CD4-positive, alpha-beta T cell (primary cell): ENCODE measurements around the gene MTG1. TPM values are rescaled to one million over a fixed set of nuclear protein-coding genes. Genes with fewer than 3 reads are reported as not detected.

Experiments used
- ATAC-seq: fragments of 200-7000 bp; cut with Tn5 transposase; one replicate; pipeline ENCODE4 v1.10.0; 2022; ENCODE audit warnings: mild to moderate bottlenecking; ENCODE audit not compliant: poor library complexity
- CTCF ChIA-PET: fragments of 350-600 bp; sonication (Branson Sonifier 250); formaldehyde crosslinking; loops from one replicate; lab custom pipeline; 2021; ENCODE audit warnings: antibody characterized with exemption, inconsistent platforms; lab: Charles Lee
- POLR2A ChIA-PET: fragments of 350-600 bp; sonication (Branson Sonifier 250); formaldehyde crosslinking; loops from one replicate; lab custom pipeline; 2021; ENCODE audit warnings: antibody characterized with exemption, inconsistent platforms; lab: Charles Lee
- DNase-seq, 14 experiments: peaks; one replicate each; pipeline ENCODE4 v3.0.0-alpha.2; 2013 to 2020; ENCODE audit warnings: mixed read lengths in 2 of 14
- H3K27ac ChIP-seq, 2 donors: one replicate each; pipeline versions ENCODE4 v1.5.1 to v1.7.0; 2013; ENCODE audit warnings: low read length in 2 of 2, low read depth in 1 of 2, mild to moderate bottlenecking in 1 of 2
- H3K27me3 ChIP-seq, 2 experiments: 1 replicate in 1 of 2; 2 replicates in 1 of 2; pipeline versions ENCODE4 v1.6.1 to v1.7.0; 2013; ENCODE audit warnings: low read length in 2 of 2, control low read depth in 1 of 2, mild to moderate bottlenecking in 1 of 2, moderate library complexity in 1 of 2; ENCODE audit not compliant: insufficient read depth in 2 of 2, control insufficient read depth in 1 of 2
- H3K36me3 ChIP-seq: one replicate; pipeline ENCODE4 v1.6.1; 2013; ENCODE audit warnings: low read length, control low read depth; ENCODE audit not compliant: insufficient read depth
- H3K4me1 ChIP-seq: one replicate; pipeline ENCODE4 v1.6.1; 2013; ENCODE audit warnings: low read length, control low read depth; ENCODE audit not compliant: insufficient read depth
- H3K4me3 ChIP-seq: one replicate; pipeline ENCODE4 v1.5.1; 2013; ENCODE audit warnings: mild to moderate bottlenecking, low read length, moderate library complexity
- H3K9me3 ChIP-seq, 2 experiments: 1 replicate in 1 of 2; 2 replicates in 1 of 2; pipeline versions ENCODE4 v1.6.1 to v1.7.0; 2013; ENCODE audit warnings: low read length in 2 of 2, mild to moderate bottlenecking in 2 of 2, control low read depth in 1 of 2, moderate library complexity in 1 of 2; ENCODE audit not compliant: control insufficient read depth in 1 of 2, insufficient read depth in 1 of 2
- H3K27ac Mint-ChIP-seq: one replicate; pipeline ENCODE4 v1.8.0; 2020; ENCODE audit warnings: mixed read lengths
- H3K27me3 Mint-ChIP-seq: one replicate; pipeline ENCODE4 v1.8.0; 2021; ENCODE audit warnings: mixed read lengths
- H3K36me3 Mint-ChIP-seq: one replicate; pipeline ENCODE4 v1.8.0; 2021; ENCODE audit warnings: low read depth, mixed read lengths
- H3K4me1 Mint-ChIP-seq: one replicate; pipeline ENCODE4 v1.8.0; 2021; ENCODE audit warnings: low read depth, mixed read lengths
- H3K4me3 Mint-ChIP-seq: one replicate; pipeline ENCODE4 v1.8.0; 2020; ENCODE audit warnings: mild to moderate bottlenecking, mixed read lengths
- H3K9me3 Mint-ChIP-seq: one replicate; pipeline ENCODE4 v1.8.0; 2020; ENCODE audit warnings: mixed read lengths
- CTCF ChIP-seq: fragments of 200-600 bp; IDR thresholded peaks from one replicate; pipeline ENCODE4 v1.8.0; 2022; ENCODE audit warnings: antibody characterized with exemption, mild to moderate bottlenecking
- intact Hi-C, 2 experiments: fragments of 100-400 bp; cut with DNase I in 1 of 2; cut with micrococcal nuclease in 1 of 2; formaldehyde crosslinking; loops; one replicate each; pipeline versions ENCODE4 v1.15.1 to v1.9.0; 2023 to 2025; cut with DNase I, micrococcal nuclease
- total RNA-seq, 174 experiments: library from RNA in 2 of 174; stranded (reverse) in 2 of 174; gene quantifications; one replicate each; pipeline ENCODE4 v1.2.3 and lab custom pipeline; 2021 to 2026

Gene MTG1
- total RNA-seq, 2 experiments from 2014 or later, result 28.5 to 34.9 TPM

- no peak for TF ChIP-seq CTCF
Observed at GRCh38 chr10:133355266-133355665, 38.7 kb upstream of the MTG1 start.

DNA sequence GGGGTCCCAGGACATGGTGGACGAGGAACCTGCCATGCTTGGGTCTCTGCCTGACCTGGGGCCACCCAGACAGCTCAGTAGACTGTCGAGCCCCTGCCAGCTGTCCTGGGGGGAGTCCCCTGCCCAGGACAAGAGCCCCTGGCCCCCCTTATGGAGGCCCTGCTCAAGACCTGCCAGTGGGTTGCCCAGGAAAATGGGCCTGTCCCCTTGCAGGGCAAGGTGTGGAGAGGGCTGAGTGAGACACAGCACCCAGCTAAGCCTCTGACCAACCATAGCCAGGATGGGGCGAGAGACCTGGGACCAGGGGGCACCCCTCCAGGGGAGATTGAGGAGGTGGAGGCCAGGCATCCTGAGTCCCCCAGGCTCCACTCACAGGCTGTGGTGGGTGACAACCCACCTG is 38.0 kb upstream of the MTG1 start:
- Mint-ChIP-seq H3K9me3 (no peaks in the 10 kb centered on the region), H3K27me3 (no peaks in the 10 kb centered on the region), H3K27ac (no peak overlapping the region), H3K4me1 (no peaks in the 10 kb centered on the region), H3K36me3 (no peaks in the 10 kb centered on the region), H3K4me3 (peak overlapping the region; percentile 75)
- ChIA-PET CTCF (interaction anchor here (3.4 kb wide), 1 partner anchor 26 kb away, joined by 12 read pairs; no protein-coding TSS in a partner anchor), POLR2A (no interaction called here)
- intact Hi-C loops, result loop anchor here in 1 of 2 experiments (2.0 kb wide), 2 partner anchors 19 to 39 kb away; partner anchors contain the start of genes CALY and MTG1
- DNase-seq (no peak), ATAC-seq (no peak)
- Histone ChIP-seq H3K36me3 (no peaks in the 10 kb centered on the region), H3K9me3 (peaks cover 0 to 6% of the 10 kb centered on the region in 2 experiments), H3K27me3 (no peaks in the 10 kb centered on the region), H3K27ac (no peak overlapping the region), H3K4me1 (peaks cover 19% of the 10 kb centered on the region), H3K4me3 (no peak overlapping the region)
- TF ChIP-seq CTCF, result no peak

More at GRCh38 chr10:133355266-133355665, 38.7 kb upstream of the MTG1 start:
- H3K9me3 Mint-ChIP-seq, result no peaks in the 10 kb centered on the region
- ChIA-PET CTCF (no interaction called here), POLR2A (no interaction called here)
- Histone ChIP-seq H3K27ac (no peak overlapping the region), H3K9me3 (peaks cover 0 to 6% of the 10 kb centered on the region in 2 experiments), H3K4me3 (no peak overlapping the region), H3K36me3 (no peaks in the 10 kb centered on the region), H3K27me3 (no peaks in the 10 kb centered on the region), H3K4me1 (peaks cover 19% of the 10 kb centered on the region)
- no peaks in the 10 kb centered on the region for H3K27me3 Mint-ChIP-seq
- no peak overlapping the region for H3K4me3 Mint-ChIP-seq
- ATAC-seq (no peak), DNase-seq (no peak)
- H3K27ac Mint-ChIP-seq, result no peak overlapping the region
- intact Hi-C loops, result no loop called here
- no peaks in the 10 kb centered on the region for H3K4me1 Mint-ChIP-seq
- no peaks in the 10 kb centered on the region for H3K36me3 Mint-ChIP-seq

DNA sequence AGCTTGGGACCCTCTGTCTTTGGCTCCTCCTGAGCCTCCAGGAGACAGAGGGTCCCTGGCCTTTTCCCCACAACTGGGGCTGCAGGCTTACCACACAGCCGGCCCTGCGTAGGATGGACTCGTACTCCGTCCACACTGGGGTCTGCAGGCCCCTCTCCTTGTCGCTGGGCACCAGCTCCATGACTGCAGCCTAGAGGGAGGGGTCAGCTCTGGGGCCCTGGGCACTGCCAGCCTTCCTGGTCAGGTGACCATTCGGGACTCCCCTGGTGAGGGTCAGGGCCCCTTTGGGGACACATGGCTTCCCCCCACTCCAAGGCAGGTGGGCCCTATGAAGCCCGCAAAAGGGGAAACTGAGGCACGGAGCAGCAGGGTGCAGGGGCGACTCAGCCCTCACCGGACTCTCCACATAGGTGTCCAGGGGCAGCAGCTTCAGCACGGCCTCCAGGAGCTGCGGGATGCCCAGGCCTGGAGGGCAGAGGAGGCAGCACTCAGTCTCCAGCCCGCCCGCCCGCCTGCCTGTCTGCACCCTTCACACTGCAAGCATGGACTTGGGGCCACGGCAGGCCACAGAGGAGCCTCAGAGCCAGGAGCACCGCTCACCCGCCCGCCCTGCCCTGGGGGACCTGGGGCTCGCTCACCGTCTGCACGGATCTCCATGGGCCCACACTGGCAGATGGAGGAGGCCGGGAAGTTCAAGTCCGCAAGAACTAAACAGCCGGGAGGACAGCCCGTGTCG is 37.2 kb upstream of the MTG1 start:
- ATAC-seq, result no peak
- Histone ChIP-seq H3K4me3 (peak overlapping the region; percentile 63), H3K36me3 (no peaks in the 10 kb centered on the region)

More for the DNA sequence above, 37.2 kb upstream of the MTG1 start:
- peak overlapping the region; percentile 83 for H3K4me3 Mint-ChIP-seq
- H3K9me3 Mint-ChIP-seq, result no peaks in the 10 kb centered on the region
- ChIA-PET CTCF (interaction anchor here (3.4 kb wide), 1 partner anchor 27 kb away, joined by 12 read pairs; no protein-coding TSS in a partner anchor), POLR2A (interaction anchor here (1.0 to 1.8 kb wide), 4 partner anchors 16 to 33 kb away, joined by 3 to 8 read pairs (median 5); partner anchors contain the start of genes CALY and ECHS1)
- intact Hi-C loops, result loop anchor here in 1 of 2 experiments (2.0 kb wide), 2 partner anchors 20 to 38 kb away; partner anchors contain the start of genes CALY and MTG1
- H3K36me3 Mint-ChIP-seq, result peaks cover 4% of the 10 kb centered on the region
- no peak for TF ChIP-seq CTCF
- H3K27me3 Mint-ChIP-seq, result no peaks in the 10 kb centered on the region
- no peak overlapping the region for H3K27ac Mint-ChIP-seq
- Histone ChIP-seq H3K4me1 (peaks cover 20% of the 10 kb centered on the region), H3K27me3 (no peaks in the 10 kb centered on the region), H3K27ac (no peak overlapping the region), H3K9me3 (peaks cover 0 to 6% of the 10 kb centered on the region in 2 experiments)
- DNase-seq, result peak in 1 of 14 experiments; percentile 19
- no peaks in the 10 kb centered on the region for H3K4me1 Mint-ChIP-seq
